NCI-H2107 (cell line): Measurements from ENCODE around the gene OGFR.

Experiments
- DNase-seq: peaks from one replicate; lab custom pipeline; 2025; lab: John Stamatoyannopoulos, UW

The OGFR gene

DNA sequence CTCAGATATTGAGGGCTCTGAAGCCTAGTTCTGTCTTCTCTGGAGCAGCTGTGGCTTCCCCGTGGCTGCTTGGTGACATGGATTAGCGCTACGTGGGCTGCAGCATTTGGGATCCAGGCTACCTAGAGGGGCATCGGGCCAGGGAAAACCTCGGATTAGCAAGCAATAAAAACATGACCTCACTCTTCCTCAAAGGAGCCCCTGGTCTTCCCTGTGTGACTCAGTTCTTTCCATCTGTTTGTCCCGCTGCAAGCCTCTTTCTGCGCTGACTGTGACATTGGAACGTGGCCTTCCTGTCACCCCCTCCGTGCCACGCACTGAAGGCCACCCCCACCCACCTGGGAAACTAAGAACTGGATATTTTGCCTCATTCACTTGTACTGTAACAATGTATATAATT is 4.8 kb upstream of the OGFR start:
- no peak for DNase-seq

DNA sequence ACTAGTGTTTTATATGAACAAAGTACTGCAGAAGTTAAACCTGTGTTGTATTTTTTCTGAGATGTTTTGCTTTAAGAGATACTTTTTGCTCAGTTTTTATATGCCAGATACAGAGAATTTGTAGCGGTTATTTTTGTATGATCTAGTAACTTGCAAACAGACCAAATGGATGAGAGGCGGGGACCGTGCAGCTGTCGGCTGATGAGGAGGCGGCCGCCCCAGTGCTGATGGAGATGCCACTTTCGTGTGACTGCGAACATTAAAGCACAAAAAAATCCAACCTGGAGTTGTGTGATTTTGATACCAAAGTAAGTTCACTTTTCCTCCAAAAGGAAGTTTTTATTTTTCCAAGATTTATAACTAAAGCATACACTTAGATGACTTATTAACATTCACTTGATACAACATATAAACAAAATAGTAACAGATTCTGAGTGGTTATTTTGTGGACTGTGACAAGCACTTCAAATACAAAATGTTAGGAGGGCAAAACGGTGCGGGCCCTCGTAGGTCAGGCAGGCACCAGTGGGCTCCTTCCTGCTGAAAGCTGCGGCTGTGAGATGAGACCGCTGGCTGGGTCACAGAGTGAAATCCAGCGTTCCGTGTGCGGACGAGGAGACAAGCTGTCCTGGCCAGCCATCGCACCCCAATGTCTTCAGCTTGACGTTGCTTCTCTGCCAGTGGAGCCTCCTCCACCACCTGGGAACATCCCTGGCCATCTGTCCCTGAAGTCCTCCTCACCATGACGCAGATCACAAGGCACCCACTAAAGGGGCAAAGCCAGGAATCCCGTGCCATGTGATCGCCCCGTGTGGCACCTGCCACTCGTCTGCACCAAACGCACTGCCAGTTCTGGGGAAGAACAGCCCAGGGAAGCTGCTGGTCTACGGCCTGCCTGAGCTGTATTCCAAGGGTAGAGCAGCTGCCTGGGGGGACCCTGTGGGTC is 4.0 kb upstream of the OGFR start:
- no peak for DNase-seq

DNA sequence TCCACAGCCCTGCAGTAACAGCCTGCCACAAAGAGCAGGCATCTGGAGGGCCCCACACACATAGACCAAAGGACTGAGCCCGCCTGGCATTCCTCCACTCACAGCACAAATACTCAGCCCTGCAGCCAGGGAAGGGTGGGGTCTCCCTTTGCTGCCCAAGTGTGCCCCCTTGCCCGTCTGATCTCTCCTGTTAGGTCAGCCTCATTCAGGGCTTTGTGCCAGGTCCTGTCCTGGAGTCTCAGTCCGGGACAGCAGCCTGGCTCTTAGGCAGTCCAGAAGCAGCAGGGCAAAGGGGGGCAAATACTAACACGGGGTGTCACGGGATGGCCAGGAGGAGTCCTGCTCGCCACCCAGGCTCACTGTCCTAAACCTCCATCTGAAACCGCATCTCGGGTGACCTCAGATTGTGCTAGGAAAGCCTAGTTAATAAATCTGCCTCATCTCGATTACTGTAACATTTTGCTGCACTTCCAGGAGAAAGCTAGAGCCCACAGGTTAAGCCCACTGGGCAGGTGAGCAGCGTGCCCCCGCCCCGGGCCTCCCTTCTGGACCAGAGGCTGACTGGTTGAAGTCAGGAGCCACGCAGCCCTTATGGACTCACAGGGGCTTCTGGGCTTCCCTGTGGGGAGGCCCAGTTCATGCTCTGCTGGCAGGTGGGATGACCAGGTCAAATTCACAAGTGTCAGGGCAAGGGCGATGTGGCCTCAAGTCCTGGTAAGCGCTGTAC is 3.2 kb upstream of the OGFR start:
- DNase-seq, result no peak

DNA sequence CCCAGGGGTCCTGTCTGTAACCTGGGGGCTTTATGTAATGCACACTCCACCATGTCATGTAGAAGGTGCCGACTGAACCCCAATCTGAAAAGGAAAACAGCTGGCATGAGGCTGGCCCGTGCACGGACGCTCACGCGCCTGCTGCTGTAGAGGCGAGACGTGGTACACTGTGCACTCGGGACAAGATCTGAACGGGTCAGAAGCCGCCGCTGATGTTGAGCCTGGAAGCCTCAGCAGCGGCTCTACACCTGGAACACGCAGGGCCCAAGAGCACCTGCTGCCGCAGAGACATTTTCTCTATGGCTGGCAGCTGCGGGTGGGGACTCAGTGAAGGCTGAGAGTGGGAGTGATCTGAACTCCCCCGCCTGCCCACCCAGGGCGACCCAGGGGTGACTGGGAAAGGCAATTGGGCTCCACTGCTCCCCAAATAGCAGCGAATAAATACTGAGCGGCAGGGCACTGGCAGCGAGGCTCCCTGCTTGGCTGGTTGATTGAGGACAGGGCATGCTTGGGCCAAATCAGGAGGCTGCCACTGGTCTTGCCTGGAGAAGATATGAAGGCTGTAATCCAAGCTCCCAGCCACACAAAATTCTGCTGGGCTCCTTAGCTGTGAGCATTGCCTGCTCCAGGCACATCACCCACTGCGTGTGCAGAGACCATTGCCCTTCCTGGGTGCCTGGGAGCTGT is 2.5 kb upstream of the OGFR start:
- DNase-seq, result no peak

DNA sequence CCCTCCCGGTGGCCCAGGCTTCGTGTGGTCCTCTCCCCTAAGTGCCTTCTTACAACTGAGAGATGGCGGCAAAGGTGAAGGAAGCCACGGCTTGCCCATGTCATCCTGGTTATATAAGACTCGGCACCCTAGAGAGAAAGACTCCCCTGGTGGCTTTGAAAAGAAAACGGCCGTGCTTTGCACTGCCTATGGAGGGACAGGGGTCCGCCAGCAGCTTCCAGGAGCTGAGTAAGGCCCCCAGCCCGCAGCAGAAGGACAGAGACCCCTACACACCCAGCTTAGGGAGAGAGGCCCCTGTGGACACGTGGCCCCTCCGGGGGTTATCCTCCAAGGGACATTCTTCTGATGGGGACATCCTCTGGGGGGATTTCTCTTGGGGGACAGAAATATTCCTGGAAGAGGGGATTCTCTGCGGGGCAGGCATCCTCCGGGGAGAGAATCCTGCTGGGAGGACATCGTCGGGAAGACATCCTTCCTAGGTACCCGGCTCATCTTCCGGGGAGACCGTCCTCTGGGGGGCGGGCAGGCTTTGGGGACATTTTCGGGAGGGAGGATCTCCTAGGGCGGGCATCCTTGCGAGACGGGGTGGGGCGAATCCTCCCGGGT is 511 bp upstream of the OGFR start:
- DNase-seq, result no peak

DNA sequence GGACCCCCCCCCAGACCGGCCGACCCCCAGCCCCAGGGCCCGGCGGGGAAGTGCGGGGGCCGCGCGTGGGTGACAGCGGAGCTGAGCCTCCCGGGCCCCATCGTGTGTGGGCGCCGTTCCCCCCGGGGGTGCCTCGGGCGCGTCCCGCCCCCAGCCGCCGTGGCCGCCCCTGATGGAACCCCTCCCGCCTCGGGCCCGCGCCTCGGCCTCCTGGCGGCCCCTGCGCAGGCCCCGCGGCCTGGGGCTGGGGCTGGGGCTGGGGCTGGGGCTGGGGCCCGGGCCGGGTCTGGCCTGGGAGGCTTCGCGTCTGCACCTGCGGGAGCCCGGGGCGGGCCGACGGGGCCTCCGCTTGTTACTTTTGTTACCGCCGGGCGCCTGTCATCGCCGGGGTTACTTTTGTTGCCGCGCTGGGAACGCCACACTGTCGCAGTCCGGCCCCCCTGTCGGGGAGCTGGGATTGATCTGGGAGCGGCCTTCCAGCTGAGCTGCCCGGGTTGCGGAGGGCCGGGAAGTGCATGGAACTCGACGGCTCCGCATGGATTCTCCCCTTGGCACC is 598 bp downstream of the OGFR start:
- DNase-seq, result no peak

DNA sequence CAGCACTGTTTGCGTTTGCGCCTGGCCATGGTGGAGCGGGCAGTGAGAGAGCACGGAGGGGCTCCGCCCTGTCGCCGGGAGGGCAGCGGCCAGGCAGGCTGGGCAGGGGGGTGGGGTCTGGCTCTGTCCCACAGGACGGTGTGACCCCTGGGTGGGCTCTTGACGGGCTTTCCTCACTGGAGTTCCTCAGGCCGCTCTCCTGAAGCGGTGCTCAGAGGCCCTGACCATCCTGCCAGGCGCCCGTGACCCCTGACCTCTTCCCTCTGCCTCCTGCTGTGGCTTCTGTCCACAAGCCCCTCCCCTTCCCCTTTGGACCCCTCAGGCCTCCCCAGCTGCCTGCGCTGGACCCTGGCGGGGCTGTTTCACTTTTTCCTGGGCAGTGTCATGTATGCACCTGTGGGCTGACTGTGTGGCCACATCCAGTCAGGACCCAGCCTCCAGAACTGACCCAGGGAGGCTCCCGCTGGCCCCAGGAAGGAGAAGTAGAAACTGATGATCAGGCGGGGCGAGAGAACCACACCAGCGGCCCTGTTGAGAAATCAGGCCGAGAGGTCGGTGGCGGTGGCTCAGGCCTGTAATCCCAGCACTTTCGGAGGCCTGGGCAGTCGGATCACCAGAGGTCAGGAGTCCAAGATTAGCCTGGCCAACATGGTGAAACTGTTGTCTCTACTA is 1.2 kb downstream of the OGFR start:
- no peak for DNase-seq

DNA sequence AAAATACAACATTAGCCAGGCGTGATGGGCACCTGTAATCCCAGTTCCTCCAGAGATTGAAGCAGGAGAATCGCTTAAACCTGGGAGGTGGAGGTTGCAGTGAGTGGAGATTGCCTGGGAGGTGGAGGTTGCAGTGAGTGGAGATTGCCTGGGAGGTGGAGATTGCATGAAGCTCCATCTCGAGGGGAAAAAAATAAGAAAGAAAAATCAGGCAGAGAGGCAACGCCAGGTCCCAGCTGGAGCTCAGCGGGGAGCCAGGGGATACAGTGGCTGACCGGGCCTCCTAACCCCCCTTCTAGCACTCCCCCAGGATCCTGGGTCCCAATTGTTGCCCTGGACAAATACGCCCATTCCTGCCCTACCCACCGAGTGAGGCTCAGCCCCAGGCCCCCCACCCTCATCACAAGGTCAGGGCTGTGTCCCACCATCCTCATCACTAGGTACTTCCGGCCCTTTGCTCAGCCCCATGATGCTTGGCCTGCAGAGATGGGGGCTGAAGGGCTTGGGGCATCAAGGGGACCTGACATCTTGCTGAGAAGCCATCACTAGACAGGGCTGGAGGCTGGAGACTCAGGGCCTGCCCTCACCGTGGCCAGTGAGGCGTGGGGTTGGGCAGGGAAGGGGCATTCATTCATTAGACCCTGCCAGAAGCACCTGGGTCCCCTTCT is 1.9 kb downstream of the OGFR start:
- no peak for DNase-seq

DNA sequence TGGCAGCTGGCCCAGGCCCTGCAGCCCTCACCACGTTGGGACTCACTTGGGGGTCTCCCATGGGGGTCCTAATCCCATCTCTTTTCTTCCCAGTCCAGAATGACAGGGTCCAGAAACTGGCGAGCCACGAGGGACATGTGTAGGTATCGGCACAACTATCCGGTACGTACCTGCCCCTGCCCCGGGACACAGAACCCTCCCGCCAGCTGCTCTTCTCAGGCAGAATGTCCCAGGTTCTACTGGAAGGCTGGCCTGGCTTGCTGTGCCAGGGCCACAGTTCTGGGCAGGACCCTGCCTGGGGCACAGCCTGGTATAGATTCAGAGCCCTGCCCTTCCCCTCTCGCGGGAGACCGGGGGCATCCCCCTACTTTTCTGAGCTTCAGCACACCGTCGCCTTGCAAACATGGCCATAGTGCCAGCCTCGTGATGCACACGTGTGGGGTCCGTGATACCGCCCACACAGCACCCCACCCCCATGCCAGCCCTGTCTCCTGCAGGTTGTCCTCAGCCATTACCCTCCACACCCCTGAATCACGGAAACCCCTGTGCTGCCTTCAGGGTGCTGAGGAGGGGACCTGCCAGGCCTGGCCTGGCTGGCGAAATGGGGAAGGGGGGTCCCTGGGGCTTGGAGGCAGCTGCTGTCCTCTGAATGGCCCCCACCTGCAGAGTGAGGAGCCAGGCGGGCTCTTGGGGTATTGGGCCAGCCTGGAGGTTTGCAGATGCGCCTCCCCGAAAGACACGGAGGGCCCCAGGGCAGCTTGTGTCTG is 3.0 kb downstream of the OGFR start:
- DNase-seq, result no peak

DNA sequence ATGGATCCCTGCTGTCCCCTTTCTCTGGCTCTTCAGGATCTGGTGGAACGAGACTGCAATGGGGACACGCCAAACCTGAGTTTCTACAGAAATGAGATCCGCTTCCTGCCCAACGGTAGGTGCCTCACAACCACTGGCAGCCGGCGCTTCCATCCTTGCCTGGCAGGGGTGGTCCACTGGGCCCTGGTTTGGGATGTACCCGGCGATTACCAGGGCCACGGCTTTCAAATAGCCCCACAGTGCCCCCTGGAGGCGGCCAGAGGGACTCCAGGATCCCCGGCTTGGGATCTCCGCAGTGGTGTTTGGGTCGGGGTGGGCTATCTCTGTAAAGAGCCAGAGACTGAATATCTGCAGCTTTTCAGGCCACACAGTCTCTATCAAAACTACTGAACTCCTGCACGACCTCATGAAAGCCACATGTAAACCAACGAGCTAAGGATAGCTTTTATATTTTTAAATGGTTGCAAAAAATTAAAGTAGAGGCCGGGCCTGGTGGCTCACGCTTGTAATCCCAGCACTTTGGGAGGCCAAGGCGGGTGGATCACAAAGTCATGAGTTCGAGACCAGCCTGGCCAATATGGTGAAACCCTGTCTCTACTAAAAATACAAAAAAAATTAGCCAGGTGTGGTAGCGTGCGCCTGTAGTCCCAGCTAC is 3.7 kb downstream of the OGFR start:
- DNase-seq, result no peak

DNA sequence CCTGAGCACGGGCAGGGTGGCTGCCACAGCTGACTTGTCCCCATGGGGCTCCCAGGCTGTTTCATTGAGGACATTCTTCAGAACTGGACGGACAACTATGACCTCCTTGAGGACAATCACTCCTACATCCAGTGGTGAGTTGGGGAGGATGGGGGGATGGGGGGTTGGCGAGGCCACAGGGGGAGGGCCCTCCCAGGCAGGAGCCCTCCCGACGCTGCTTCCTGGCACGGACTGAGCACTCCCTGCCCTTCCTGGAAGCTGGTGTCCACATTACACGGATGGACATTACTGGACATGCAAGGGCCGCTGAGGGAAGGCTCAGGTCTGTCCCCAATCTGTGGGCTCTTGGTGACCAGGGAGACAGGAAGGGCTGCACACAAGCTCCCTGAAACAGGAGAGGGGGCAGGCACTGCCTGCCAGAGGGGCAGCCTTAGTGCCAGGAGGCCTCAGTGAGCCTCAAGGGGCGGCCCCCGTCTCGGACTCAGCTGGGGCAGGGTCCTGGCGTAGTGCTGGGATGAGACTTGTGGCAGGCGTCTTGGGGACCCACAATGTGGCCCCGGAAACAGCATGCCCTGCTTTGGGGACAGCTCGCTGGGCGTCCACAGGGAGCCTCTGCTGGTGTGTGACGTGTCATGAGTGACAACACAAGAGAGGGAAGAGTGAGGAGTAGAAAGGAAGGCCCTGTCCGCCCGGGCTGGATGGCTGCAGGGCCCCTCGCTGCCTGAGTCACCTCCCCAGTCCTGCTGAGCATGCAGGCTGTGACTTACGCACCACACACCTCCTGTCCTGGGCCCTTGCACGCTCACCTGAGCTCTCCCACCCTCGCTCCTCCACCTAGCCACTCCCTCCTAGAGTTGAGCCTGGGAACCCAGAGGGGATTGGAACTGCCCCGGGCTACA is 5.1 kb downstream of the OGFR start:
- DNase-seq, result no peak

DNA sequence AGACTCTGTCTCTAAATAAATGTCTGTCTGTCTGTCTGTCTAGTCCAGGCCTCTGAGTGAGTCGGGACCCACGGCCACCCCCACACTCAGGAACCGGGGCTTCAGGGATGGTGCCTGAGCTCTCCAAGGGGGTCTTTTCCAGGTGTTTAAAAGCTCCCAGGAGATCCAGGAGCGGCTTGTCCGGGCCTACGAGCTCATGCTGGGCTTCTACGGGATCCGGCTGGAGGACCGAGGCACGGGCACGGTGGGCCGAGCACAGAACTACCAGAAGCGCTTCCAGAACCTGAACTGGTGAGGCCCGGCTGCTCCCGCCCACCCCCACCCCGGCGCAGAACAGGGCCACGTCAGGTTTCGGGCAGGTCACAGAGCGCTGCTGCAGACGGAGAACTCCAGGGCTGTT is 6.7 kb downstream of the OGFR start:
- no peak for DNase-seq

DNA sequence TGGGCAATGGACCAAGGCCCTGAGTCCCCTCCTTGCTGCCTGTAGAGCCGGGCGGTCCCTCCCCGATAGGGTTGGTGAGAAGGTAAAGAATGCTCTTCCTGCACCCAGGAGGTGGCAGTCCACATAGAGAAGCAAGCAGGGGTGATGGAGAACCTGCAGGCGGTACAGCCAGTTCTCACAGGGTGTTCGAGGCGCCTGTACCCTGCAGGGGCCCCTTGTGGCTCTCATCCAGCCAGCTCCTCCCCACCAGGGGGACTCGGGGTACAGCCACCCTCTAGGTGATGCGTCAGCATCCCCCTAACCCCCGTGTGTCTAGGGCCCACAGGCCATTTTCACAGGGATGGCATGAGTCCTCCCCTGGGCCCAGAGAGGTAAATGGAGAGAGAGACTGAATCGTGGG is 7.1 kb downstream of the OGFR start:
- no peak for DNase-seq

DNA sequence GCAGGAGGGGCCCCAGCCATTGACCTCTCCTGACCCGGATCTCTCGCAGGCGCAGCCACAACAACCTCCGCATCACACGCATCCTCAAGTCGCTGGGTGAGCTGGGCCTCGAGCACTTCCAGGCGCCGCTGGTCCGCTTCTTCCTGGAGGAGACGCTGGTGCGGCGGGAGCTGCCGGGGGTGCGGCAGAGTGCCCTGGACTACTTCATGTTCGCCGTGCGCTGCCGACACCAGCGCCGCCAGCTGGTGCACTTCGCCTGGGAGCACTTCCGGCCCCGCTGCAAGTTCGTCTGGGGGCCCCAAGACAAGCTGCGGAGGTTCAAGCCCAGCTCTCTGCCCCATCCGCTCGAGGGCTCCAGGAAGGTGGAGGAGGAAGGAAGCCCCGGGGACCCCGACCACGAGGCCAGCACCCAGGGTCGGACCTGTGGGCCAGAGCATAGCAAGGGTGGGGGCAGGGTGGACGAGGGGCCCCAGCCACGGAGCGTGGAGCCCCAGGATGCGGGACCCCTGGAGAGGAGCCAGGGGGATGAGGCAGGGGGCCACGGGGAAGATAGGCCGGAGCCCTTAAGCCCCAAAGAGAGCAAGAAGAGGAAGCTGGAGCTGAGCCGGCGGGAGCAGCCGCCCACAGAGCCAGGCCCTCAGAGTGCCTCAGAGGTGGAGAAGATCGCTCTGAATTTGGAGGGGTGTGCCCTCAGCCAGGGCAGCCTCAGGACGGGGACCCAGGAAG is 7.7 kb downstream of the OGFR start:
- DNase-seq, result no peak

DNA sequence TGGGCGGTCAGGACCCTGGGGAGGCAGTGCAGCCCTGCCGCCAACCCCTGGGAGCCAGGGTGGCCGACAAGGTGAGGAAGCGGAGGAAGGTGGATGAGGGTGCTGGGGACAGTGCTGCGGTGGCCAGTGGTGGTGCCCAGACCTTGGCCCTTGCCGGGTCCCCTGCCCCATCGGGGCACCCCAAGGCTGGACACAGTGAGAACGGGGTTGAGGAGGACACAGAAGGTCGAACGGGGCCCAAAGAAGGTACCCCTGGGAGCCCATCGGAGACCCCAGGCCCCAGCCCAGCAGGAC is 8.2 kb downstream of the OGFR start:
- no peak for DNase-seq

DNA sequence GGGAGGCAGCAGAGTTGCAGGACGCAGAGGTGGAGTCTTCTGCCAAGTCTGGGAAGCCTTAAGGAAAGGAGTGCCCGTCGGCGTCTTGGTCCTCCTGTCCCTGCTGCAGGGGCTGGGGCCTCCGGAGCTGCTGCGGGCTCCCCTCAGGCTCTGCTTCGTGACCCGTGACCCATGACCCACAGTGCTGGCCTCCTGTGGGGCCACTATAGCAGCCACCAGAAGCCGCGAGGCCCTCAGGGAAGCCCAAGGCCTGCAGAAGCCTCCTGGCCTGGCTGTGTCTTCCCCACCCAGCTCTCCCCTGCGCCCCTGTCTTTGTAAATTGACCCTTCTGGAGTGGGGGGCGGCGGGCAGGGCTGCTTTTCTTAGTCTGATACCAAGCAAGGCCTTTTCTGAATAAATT is 9.0 kb downstream of the OGFR start:
- no peak for DNase-seq

DNA sequence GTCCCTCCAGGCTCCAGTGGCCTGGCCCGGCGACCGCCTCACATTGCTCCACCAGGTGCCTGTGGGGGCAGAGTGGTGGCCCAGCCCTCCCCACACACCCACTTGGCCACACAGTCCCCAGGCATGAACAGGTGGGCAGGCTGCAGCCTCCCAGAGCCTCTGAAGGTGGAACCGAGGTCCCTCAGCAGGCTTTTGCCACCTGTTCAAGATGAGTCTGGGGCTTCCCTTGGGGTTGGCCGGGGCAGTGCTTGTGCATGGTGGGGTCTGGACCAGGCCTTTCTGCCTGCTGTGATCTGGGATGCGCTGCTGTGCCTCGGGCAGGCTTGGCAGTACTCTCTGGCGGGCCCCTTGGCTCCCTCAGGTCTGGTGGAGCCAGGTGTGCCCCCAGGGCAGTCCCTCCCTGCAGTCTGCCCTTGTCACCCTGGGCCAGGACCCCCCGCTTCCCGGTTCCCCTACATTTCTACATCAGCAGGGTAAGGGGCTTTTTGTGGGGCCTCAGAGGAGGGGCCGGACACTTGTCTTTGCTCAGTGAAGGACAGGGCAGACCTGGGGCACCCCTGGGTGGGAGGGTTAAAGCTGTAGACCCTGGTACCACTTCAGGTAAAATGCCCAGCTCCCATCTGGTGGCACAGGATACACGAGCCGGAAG is 9.5 kb downstream of the OGFR start:
- DNase-seq, result no peak

DNA sequence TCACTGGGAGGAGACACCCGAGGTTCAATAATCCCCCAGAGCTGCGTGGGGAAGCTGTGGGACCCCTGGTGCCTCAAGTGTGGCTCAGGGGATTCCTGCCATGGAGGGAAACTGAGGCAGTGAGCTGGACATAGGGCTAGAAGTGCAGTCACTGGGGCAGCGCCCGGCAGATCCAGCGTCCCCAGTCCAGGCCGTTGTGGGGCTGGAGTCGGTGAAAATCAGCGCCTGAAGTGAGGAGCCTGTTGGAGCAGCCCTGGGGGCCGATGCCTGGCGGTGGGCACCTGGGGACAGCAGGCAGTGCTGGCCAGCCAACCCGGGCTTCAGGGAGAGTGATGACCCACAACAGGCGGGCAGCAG is 10.1 kb downstream of the OGFR start:
- no peak for DNase-seq
